SU-DHL-6 (cell line): ENCODE results near the gene NREP.

Source experiments
- CTCF ChIP-seq: fragments of 200-600 bp; sonication (generic); IDR thresholded peaks from one replicate; pipeline ENCODE4 v1.5.1; 2017; ENCODE audit warnings: antibody characterized with exemption, mild to moderate bottlenecking, low read length, moderate library complexity; ENCODE audit not compliant: insufficient read depth, poor library complexity, severe bottlenecking
- EZH2phosphoT487 ChIP-seq: fragments of 200-600 bp; sonication (generic), shearing (Covaris generic); conservative IDR thresholded peaks from 2 replicates; pipeline ENCODE4 v1.6.1; 2018; ENCODE audit warnings: mild to moderate bottlenecking, antibody characterized with exemption, low read length, moderate library complexity, mixed read lengths

DNA sequence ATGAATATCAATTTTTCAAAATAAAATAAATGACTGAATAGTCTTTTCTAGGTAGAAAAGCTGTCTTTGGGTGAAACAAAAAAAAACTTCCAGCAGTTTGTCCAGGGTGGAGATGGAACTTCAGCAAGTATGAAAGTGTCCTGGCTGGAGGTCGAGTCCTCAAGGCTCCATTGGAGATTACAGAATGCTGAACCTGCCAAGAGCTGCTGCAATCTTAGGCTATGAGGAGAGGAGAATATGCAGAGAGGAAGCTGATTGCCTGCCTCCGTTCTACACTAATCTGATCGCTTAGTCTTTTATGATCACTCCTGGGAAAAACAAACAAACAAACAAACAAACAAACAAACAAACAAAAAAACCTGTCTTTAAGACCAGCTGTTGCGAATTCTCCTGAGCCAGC lies 50.6 kb downstream of the NREP start:
- TF ChIP-seq CTCF: no peak
- TF ChIP-seq EZH2phosphoT487: no peak
